DOHH2 (cell line): ENCODE data around the gene TTC33.

Experiments
- H3F3A ChIP-seq: fragments of 200-600 bp; sonication (generic), shearing (Covaris generic); 2 replicates; pipeline ENCODE4 v1.6.0; 2016; ENCODE audit warnings: antibody characterized with exemption, mild to moderate bottlenecking; ENCODE audit not compliant: control insufficient read depth, insufficient read depth
- H3K27ac ChIP-seq: fragments of 200-600 bp; sonication (generic); 2 replicates; pipeline ENCODE4 v1.5.1; 2014; ENCODE audit warnings: low read depth, mild to moderate bottlenecking, low read length, moderate library complexity
- H3K27me3 ChIP-seq: fragments of 200-600 bp; sonication (generic); 2 replicates; pipeline ENCODE4 v1.6.1; 2014; ENCODE audit warnings: mild to moderate bottlenecking, low read length, mixed read lengths; ENCODE audit not compliant: control insufficient read depth
- H3K36me3 ChIP-seq: fragments of 200-600 bp; sonication (generic); 2 replicates; pipeline ENCODE4 v1.6.1; 2014; ENCODE audit warnings: mild to moderate bottlenecking, low read length, moderate library complexity, mixed read lengths; ENCODE audit not compliant: control insufficient read depth
- H3K4me1 ChIP-seq: fragments of 200-600 bp; sonication (generic); 2 replicates; pipeline ENCODE4 v1.6.1; 2014; ENCODE audit warnings: mild to moderate bottlenecking, low read length, mixed read lengths; ENCODE audit not compliant: control insufficient read depth
- H3K4me2 ChIP-seq: fragments of 200-600 bp; sonication (generic); 2 replicates; pipeline ENCODE4 v1.6.0; 2014; ENCODE audit warnings: mild to moderate bottlenecking, low read length, moderate library complexity
- H3K4me3 ChIP-seq: fragments of 200-600 bp; sonication (generic); 2 replicates; pipeline ENCODE4 v1.5.1; 2014; ENCODE audit warnings: mild to moderate bottlenecking, low read length, mixed read lengths
- H3K79me2 ChIP-seq: fragments of 200-600 bp; sonication (generic); 2 replicates; pipeline ENCODE4 v1.6.1; 2014; ENCODE audit warnings: mild to moderate bottlenecking, low read length, mixed read lengths; ENCODE audit not compliant: control insufficient read depth
- H3K9me2 ChIP-seq: fragments of 200-600 bp; sonication (generic); replicated peaks from 2 replicates; pipeline ENCODE4 v1.6.1; 2014; ENCODE audit warnings: mild to moderate bottlenecking, low read length, mixed read lengths; ENCODE audit not compliant: control insufficient read depth
- H3K9me3 ChIP-seq: fragments of 200-600 bp; sonication (generic); 2 replicates; pipeline ENCODE4 v1.6.1; 2014; ENCODE audit warnings: antibody characterized with exemption, low read length, mixed read lengths; ENCODE audit not compliant: control insufficient read depth, insufficient read depth
- H4K20me1 ChIP-seq: fragments of 200-600 bp; sonication (generic); 2 replicates; pipeline ENCODE4 v1.6.0; 2014; ENCODE audit warnings: low read depth, mild to moderate bottlenecking, antibody characterized with exemption, low read length, moderate library complexity; ENCODE audit not compliant: control insufficient read depth, insufficient read depth
- EZH2phosphoT487 ChIP-seq: fragments of 200-600 bp; sonication (generic); IDR thresholded peaks from 2 replicates; pipeline ENCODE4 v1.6.1; 2017; ENCODE audit warnings: borderline replicate concordance, mild to moderate bottlenecking, antibody characterized with exemption, low read length, moderate library complexity, mixed read lengths
- TF ChIP-seq, protein P1 (sequence below): fragments of 200-600 bp; sonication (generic); IDR thresholded peaks from one replicate; pipeline ENCODE4 v1.5.1; 2014; ENCODE audit warnings: antibody characterized with exemption, mild to moderate bottlenecking, low read depth, low read length; ENCODE audit not compliant: poor library complexity, severe bottlenecking

TTC33 gene

DNA sequence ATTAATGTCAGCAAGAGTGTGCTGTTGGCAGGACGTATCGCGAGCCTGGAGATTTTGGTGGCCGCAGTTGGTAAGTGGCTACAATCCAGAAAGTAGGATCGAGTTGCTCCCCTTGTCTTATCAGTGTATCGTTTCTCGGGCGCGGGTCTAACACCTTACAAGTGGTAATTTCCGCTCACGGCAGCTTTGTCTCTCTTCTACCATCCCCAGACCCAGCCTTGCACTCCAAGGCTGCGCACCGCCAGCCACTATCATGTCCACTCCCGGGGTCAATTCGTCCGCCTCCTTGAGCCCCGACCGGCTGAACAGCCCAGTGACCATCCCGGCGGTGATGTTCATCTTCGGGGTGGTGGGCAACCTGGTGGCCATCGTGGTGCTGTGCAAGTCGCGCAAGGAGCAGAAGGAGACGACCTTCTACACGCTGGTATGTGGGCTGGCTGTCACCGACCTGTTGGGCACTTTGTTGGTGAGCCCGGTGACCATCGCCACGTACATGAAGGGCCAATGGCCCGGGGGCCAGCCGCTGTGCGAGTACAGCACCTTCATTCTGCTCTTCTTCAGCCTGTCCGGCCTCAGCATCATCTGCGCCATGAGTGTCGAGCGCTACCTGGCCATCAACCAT, 74.9 kb downstream of the TTC33 start:
- Histone ChIP-seq H3K27ac (no peak overlapping the region), H3K9me3 (no peaks in the 10 kb centered on the region), H3K4me3 (peak overlapping the region; percentile 86), H3K4me2 (peak overlapping the region; percentile 93), H3K4me1 (peaks cover 56% of the 10 kb centered on the region), H4K20me1 (no peaks in the 10 kb centered on the region), H3K36me3 (no peaks in the 10 kb centered on the region), H3K9me2 (no peaks in the 10 kb centered on the region), H3K79me2 (no peaks in the 10 kb centered on the region), H3F3A (peaks cover 16% of the 10 kb centered on the region), H3K27me3 (peaks cover 33% of the 10 kb centered on the region)
- TF ChIP-seq, protein P1, sequence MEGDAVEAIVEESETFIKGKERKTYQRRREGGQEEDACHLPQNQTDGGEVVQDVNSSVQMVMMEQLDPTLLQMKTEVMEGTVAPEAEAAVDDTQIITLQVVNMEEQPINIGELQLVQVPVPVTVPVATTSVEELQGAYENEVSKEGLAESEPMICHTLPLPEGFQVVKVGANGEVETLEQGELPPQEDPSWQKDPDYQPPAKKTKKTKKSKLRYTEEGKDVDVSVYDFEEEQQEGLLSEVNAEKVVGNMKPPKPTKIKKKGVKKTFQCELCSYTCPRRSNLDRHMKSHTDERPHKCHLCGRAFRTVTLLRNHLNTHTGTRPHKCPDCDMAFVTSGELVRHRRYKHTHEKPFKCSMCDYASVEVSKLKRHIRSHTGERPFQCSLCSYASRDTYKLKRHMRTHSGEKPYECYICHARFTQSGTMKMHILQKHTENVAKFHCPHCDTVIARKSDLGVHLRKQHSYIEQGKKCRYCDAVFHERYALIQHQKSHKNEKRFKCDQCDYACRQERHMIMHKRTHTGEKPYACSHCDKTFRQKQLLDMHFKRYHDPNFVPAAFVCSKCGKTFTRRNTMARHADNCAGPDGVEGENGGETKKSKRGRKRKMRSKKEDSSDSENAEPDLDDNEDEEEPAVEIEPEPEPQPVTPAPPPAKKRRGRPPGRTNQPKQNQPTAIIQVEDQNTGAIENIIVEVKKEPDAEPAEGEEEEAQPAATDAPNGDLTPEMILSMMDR, result peak; percentile 29
- no peak for TF ChIP-seq EZH2phosphoT487

DNA sequence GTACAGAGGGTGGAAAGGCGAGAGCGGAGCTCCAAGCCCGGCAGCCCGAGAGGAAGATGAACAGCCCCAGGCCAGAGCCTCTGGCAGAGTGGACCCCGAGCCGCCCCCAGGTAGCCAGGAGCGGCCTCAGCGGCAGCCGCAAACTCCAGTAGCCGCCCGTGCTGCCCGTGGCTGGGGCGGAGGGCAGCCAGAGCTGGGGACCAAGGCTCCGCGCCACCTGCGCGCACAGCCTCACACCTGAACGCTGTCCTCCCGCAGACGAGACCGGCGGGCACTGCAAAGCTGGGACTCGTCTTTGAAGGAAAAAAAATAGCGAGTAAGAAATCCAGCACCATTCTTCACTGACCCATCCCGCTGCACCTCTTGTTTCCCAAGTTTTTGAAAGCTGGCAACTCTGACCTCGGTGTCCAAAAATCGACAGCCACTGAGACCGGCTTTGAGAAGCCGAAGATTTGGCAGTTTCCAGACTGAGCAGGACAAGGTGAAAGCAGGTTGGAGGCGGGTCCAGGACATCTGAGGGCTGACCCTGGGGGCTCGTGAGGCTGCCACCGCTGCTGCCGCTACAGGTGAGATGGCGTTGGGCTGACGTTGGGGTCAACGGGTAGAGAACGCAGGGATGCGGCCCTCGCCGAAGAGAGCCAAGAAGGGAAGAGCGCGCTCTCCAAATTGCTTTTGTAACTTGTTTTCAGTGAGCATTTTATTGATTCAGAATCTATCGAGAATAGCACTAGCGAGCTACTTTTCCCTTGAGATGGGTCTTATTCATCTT, 75.7 kb downstream of the TTC33 start, which contains the start of gene PTGER4:
Gene PTGER4 (plus strand): TSS at position 3 of the 769 bp plus-strand sequence. CDS start 1,079 bp downstream, outside the sequence.
- peaks cover 16% of the 10 kb centered on the region for H3F3A ChIP-seq

DNA sequence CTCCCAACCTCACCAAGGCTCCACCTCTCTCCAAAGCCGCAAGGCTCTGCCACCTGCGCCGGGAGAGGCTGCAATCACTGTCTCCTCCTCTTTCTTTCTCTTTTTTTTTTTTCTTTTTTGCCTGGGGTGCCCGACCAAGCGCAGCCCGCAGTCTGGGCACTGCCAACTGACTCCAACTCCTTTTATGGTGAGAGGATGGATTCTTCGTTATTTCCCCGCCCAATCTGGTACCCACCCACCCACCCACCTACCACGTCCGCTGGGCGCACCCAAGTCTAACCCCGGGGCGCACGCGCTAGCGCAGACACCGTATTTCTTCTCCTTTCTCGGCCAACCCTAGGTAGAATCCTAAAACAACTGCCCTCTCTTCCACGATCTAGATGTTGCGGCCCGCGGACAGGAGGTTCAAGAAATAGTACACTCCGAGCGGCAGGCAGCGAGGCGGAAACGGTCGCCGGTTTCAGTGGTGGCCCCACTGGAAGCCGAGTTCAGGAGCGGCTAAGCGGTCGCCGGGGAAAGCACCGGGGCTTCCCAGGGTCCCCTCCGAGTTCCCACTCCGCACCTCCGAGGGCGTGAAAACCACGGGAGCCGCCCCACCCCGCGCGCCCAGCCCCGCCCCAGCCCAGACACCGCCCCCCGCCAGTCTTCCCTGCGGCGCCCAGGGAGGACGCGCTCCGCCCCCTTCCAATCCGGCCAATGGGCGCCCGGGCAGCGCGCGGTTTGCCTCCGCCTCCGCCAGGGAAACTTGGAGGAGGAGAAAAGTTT, 76.4 kb downstream of the TTC33 start:
- Histone ChIP-seq H3K79me2 (no peaks in the 10 kb centered on the region), H3K4me1 (peaks cover 55% of the 10 kb centered on the region), H3K9me2 (no peaks in the 10 kb centered on the region), H3K4me2 (peak overlapping the region; percentile 93), H3K27me3 (peaks cover 34% of the 10 kb centered on the region), H3K36me3 (no peaks in the 10 kb centered on the region), H3K9me3 (no peaks in the 10 kb centered on the region), H3K27ac (peak overlapping the region; percentile 57), H4K20me1 (no peaks in the 10 kb centered on the region), H3F3A (peaks cover 16% of the 10 kb centered on the region), H3K4me3 (peak overlapping the region; percentile 86)
- TF ChIP-seq, protein P1, result no peak
- no peak for TF ChIP-seq EZH2phosphoT487

More for the DNA sequence above, 75.7 kb downstream of the TTC33 start, which contains the start of gene PTGER4:
- Histone ChIP-seq H3K9me2 (no peaks in the 10 kb centered on the region), H3K27ac (peak within 1 kb of the TSS; percentile 57), H3K4me2 (peak within 1 kb of the TSS; percentile 93), H3K4me3 (peak within 1 kb of the TSS; percentile 86), H4K20me1 (no peaks in the 10 kb centered on the region), H3K9me3 (no peaks in the 10 kb centered on the region), H3K36me3 (no peaks in the 10 kb centered on the region), H3K79me2 (no peaks in the 10 kb centered on the region), H3K4me1 (peaks cover 56% of the 10 kb centered on the region), H3K27me3 (peaks cover 34% of the 10 kb centered on the region)
- TF ChIP-seq, protein P1, result no peak
- TF ChIP-seq EZH2phosphoT487, result no peak
